ENCODE data around the gene MAPKAP1. TPM values are rescaled to one million over a fixed set of nuclear protein-coding genes. Genes with fewer than 3 reads are reported as not detected.

The MAPKAP1 gene
- total and polyA plus RNA-seq, 9 of the 15 experiments (the other 6 are each of a cell fraction or from before 2014, with no cell fraction given), result 2.6 to 82.1 (median 61.1) TPM

DNA sequence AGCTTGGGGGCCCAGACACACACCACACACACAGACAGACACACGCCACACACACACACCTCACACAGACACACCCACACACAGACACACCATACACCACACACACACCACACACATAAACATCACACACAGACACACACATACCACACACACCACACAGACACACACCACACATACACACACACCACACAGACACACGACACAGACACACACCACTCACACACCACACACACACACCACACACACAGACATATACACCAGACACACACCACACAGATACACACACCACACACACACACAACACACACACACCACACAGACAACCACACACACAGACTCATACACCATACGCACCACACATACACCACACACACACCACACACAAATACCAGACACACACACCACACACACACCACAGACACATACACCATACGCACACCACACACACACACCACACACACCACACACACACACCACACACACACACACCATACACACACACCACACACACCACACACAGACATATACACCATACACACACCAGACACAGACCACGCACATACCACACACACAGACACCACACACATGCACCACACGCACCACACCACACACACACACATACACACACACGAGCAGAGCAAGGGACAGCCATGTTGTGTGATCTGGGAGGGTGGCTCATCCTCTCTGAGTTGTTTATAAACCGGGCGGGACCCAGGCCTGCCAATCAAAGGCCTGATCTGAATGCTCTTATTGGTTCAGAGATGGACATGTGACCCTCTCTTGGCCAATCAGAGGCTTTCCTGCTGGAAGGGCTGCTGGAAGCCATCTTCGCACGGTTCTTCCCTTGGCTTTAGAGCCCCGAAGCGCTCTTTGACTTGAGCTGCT is 297.1 kb downstream of the MAPKAP1 start (continued):
- TF ChIP-seq FOXP1 (CRISPR knock-in tag; IDR thresholded peaks at IDR 0.05), result no peak
- no peak for TF ChIP-seq RBM34 (IDR thresholded peaks at IDR 0.05; ENCODE audit: borderline replicate concordance, insufficient read depth, low read length)
- no peak for TF ChIP-seq TGIF2 (CRISPR knock-in tag; IDR thresholded peaks at IDR 0.05)
- TF ChIP-seq, protein P1, sequence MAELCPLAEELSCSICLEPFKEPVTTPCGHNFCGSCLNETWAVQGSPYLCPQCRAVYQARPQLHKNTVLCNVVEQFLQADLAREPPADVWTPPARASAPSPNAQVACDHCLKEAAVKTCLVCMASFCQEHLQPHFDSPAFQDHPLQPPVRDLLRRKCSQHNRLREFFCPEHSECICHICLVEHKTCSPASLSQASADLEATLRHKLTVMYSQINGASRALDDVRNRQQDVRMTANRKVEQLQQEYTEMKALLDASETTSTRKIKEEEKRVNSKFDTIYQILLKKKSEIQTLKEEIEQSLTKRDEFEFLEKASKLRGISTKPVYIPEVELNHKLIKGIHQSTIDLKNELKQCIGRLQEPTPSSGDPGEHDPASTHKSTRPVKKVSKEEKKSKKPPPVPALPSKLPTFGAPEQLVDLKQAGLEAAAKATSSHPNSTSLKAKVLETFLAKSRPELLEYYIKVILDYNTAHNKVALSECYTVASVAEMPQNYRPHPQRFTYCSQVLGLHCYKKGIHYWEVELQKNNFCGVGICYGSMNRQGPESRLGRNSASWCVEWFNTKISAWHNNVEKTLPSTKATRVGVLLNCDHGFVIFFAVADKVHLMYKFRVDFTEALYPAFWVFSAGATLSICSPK (IDR thresholded peaks at IDR 0.05; ENCODE audit: borderline replicate concordance), result peak; percentile 96; the same call in 1 of the 2 replicates
- peak; percentile 78 for TF ChIP-seq PBX2 (CRISPR knock-in tag; IDR thresholded peaks at IDR 0.05; ENCODE audit: low read depth)
- peak; percentile 92 for TF ChIP-seq PBX2 (tag; conservative IDR thresholded peaks at IDR 0.05; ENCODE audit: low read depth)
- TF ChIP-seq ELF4 (CRISPR knock-in tag; IDR thresholded peaks at IDR 0.05), result peak; percentile 95
- no peak for TF ChIP-seq SAFB (IDR thresholded peaks at IDR 0.05; ENCODE audit: borderline replicate concordance, low read depth, low read length)
- no peak; the same call in 1 of the 2 replicates for TF ChIP-seq NCOR1 (IDR thresholded peaks at IDR 0.05)
- no peak for TF ChIP-seq ZNF695 (CRISPR knock-in tag; IDR thresholded peaks at IDR 0.05)
- no peak for TF ChIP-seq PML (IDR thresholded peaks at IDR 0.05; ENCODE audit: low read length)
- TF ChIP-seq HNRNPH1 (optimal IDR thresholded peaks at IDR 0.05; ENCODE audit: low read depth, low read length), result no peak
- peak; percentile 53; the same call in 1 of the 2 replicates for TF ChIP-seq ZNF407 (IDR thresholded peaks at IDR 0.05; ENCODE audit: low read depth)

All from K562 (cell line).